Peyer's patch (tissue), 4 donors: ENCODE data around the gene MCRIP1. TPM values are rescaled to one million over a fixed set of nuclear protein-coding genes. Genes with fewer than 3 reads are reported as not detected.

Experiments used
- DNase-seq, 3 donors: peaks; one replicate each; pipeline ENCODE4 v3.0.0-alpha.2; 2017 to 2019
- H3K27ac ChIP-seq, 4 donors: fragments of 200-600 bp; sonication (generic); one replicate each; pipeline ENCODE4 v1.5.1; 2016 to 2019
- H3K27me3 ChIP-seq, 2 donors: fragments of 200-600 bp; sonication (generic); one replicate each; pipeline ENCODE4 v1.5.1; 2019
- H3K36me3 ChIP-seq, 3 donors: fragments of 200-600 bp; sonication (generic); one replicate each; pipeline ENCODE4 v1.5.1; 2016 to 2019
- H3K4me1 ChIP-seq, 4 donors: fragments of 200-600 bp; sonication (generic); one replicate each; pipeline ENCODE4 v1.5.1; 2016 to 2019
- H3K4me3 ChIP-seq, 4 donors: fragments of 200-600 bp; sonication (generic); 1 replicate in 3 of 4; 2 replicates in 1 of 4; pipeline ENCODE4 v1.5.1; 2016 to 2019; ENCODE audit warnings: mild to moderate bottlenecking in 1 of 4
- H3K9me3 ChIP-seq, 4 donors: fragments of 200-600 bp; sonication (generic); one replicate each; pipeline ENCODE4 v1.5.1; 2016 to 2019; ENCODE audit warnings: mild to moderate bottlenecking in 1 of 4
- CTCF ChIP-seq, 6 experiments: fragments of 450-650 bp in 4 of 6; fragments of 200-600 bp in 2 of 6; sonication (generic) in 1 of 6; IDR thresholded peaks; one replicate each; pipeline ENCODE4 v1.5.1; 2017 to 2019; ENCODE audit warnings: antibody characterized with exemption in 6 of 6, mild to moderate bottlenecking in 3 of 6, moderate library complexity in 1 of 6
- POLR2A ChIP-seq, 2 donors: fragments of 450-650 bp; IDR thresholded peaks; one replicate each; pipeline ENCODE4 v1.5.1; 2017; ENCODE audit warnings: antibody characterized with exemption in 2 of 2, mild to moderate bottlenecking in 2 of 2, moderate library complexity in 2 of 2
- total RNA-seq, 4 donors: library from RNA; depleted of rRNA; stranded (reverse); fragments of >200 nt; gene quantifications; one replicate each; pipeline ENCODE4 v1.1.0, GENCODE V29; 2016

Gene MCRIP1
- total RNA-seq, 4 donors from 2014 or later, result 19.6 to 47.9 (median 28.8) TPM

- no peaks in the 10 kb centered on the region for H3K36me3 ChIP-seq
- H3K27ac ChIP-seq, result no peak overlapping the region
- peaks cover 0 to 25% of the 10 kb centered on the region in 2 donors for H3K27me3 ChIP-seq
- H3K4me1 ChIP-seq, result peaks cover 0 to 23% (median 6%) of the 10 kb centered on the region in 4 donors
- DNase-seq, result no peak
- no peaks in the 10 kb centered on the region for H3K9me3 ChIP-seq
- no peak for TF ChIP-seq POLR2A (IDR thresholded peaks at IDR 0.05)
- TF ChIP-seq CTCF (IDR thresholded peaks at IDR 0.05), result no peak
- no peak overlapping the region for H3K4me3 ChIP-seq
Observed at GRCh38 chr17:81807839-81808238, 25.3 kb downstream of the MCRIP1 start.

DNA sequence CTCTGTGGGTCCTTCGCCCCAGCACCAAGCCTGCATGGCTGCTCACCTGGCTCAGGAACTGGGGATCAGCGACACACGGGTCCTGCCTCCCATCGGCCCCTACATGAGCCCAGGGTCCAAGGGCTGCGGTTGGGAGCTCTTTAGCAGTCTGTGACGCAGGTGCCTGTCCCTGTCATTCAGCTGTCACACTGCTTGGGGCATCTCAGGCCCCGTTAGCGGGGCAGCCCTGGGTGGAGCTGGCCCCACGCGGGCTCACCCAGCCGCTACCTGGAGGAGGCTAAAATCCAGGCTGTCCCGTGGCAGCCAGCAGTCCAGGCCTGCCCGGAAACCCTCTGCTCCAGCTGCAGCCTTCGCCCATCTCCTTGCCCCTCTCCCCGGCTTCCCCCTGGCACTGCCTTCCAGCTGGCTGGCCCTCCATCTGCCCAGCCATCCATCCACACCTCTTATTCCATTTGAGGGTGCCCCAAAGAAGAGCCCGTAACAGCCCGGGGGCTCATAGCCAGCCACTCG lies 25.8 kb downstream of the MCRIP1 start:
- Histone ChIP-seq H3K4me3 (no peak overlapping the region), H3K4me1 (peaks cover 0 to 23% (median 6%) of the 10 kb centered on the region in 4 donors), H3K36me3 (no peaks in the 10 kb centered on the region), H3K9me3 (no peaks in the 10 kb centered on the region), H3K27ac (no peak overlapping the region), H3K27me3 (peaks cover 0 to 31% of the 10 kb centered on the region in 2 donors)
- TF ChIP-seq POLR2A (IDR thresholded peaks at IDR 0.05) (no peak), CTCF (IDR thresholded peaks at IDR 0.05) (no peak)
- no peak for DNase-seq

- H3K27ac ChIP-seq, result no peak overlapping the region
- H3K27me3 ChIP-seq, result peaks cover 0 to 36% of the 10 kb centered on the region in 2 donors
- no peak overlapping the region for H3K4me3 ChIP-seq
- no peaks in the 10 kb centered on the region for H3K9me3 ChIP-seq
- peaks cover 0 to 23% (median 6%) of the 10 kb centered on the region in 4 donors for H3K4me1 ChIP-seq
- TF ChIP-seq POLR2A (IDR thresholded peaks at IDR 0.05) (no peak), CTCF (IDR thresholded peaks at IDR 0.05) (no peak)
- no peaks in the 10 kb centered on the region for H3K36me3 ChIP-seq
- no peak for DNase-seq
Observed at GRCh38 chr17:81806461-81807209, 26.5 kb downstream of the MCRIP1 start.

GRCh38 chr17:81805707-81806460 lies 27.2 kb downstream of the MCRIP1 start:
- TF ChIP-seq POLR2A (IDR thresholded peaks at IDR 0.05), result no peak
- no peak for TF ChIP-seq CTCF (IDR thresholded peaks at IDR 0.05)
- Histone ChIP-seq H3K9me3 (no peaks in the 10 kb centered on the region), H3K27me3 (peaks cover 0 to 36% of the 10 kb centered on the region in 2 donors), H3K4me1 (peaks cover 0 to 23% (median 6%) of the 10 kb centered on the region in 4 donors), H3K36me3 (no peaks in the 10 kb centered on the region), H3K27ac (no peak overlapping the region), H3K4me3 (no peak overlapping the region)
- DNase-seq, result no peak

GRCh38 chr17:81804559-81805399 lies 28.3 kb downstream of the MCRIP1 start:
- Histone ChIP-seq H3K27ac (no peak overlapping the region), H3K4me1 (peaks cover 0 to 23% (median 6%) of the 10 kb centered on the region in 4 donors), H3K27me3 (peaks cover 0 to 36% of the 10 kb centered on the region in 2 donors), H3K4me3 (peak overlapping the region in 3 of 4 donors; percentile 14 to 31 (median 18)), H3K9me3 (no peaks in the 10 kb centered on the region), H3K36me3 (no peaks in the 10 kb centered on the region)
- no peak for DNase-seq
- TF ChIP-seq CTCF (IDR thresholded peaks at IDR 0.05), result no peak
- no peak for TF ChIP-seq POLR2A (IDR thresholded peaks at IDR 0.05)
